ENCODE measurements around the gene RPL29. TPM values are rescaled to one million over a fixed set of nuclear protein-coding genes. Genes with fewer than 3 reads are reported as not detected.
"Not testable (repeated sequence)": the region's sequence is repeated elsewhere in the genome, so short reads cannot be mapped to it uniquely, and the experiment has no call there.

RPL29 gene
- total RNA-seq, 1 experiment from 2014 or later = 995 TPM

DNA sequence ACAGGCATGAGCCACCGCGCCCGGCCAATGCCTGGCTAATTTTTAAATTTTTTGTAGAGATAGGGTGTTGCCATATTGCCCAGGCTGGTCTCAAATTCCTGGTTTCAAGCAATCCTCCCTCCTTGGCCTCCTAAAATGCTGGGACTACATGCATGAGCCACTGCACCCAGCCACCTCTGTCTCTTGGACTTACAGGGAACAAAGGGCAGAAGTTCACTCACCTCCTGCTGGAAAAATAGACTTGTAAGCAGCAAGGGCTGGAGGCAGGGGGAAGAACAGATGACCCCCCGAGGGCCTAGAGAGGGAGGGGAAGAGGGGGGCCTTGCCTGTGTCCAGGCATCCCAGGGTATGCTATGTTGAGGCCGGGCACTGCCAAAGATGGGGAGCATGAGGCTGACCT, 38.5 kb upstream of the RPL29 start:
- no peaks in the 10 kb centered on the region for H3K36me3 ChIP-seq (ENCODE audit: control insufficient read depth, insufficient read depth, low read length)
- H3K27ac Mint-ChIP-seq (ENCODE audit: unreplicated experiment) = no peak overlapping the region
- H3K4me3 ChIP-seq (ENCODE audit: low read depth, low read length) = no peak overlapping the region
- intact Hi-C loops (cut with micrococcal nuclease; ENCODE audit: unreplicated experiment) = no loop called here
- POLR2A ChIA-PET = no interaction called here
- no TSS peak for BruUV-seq (replicated peaks)
- peaks cover 13% of the 10 kb centered on the region; the same call in 1 of the 2 replicates for H3K4me1 ChIP-seq
- no peaks in the 10 kb centered on the region for H3K27me3 ChIP-seq (replicated peaks; ENCODE audit: control insufficient read depth, insufficient read depth, low read length)
- TF ChIP-seq, protein P1, sequence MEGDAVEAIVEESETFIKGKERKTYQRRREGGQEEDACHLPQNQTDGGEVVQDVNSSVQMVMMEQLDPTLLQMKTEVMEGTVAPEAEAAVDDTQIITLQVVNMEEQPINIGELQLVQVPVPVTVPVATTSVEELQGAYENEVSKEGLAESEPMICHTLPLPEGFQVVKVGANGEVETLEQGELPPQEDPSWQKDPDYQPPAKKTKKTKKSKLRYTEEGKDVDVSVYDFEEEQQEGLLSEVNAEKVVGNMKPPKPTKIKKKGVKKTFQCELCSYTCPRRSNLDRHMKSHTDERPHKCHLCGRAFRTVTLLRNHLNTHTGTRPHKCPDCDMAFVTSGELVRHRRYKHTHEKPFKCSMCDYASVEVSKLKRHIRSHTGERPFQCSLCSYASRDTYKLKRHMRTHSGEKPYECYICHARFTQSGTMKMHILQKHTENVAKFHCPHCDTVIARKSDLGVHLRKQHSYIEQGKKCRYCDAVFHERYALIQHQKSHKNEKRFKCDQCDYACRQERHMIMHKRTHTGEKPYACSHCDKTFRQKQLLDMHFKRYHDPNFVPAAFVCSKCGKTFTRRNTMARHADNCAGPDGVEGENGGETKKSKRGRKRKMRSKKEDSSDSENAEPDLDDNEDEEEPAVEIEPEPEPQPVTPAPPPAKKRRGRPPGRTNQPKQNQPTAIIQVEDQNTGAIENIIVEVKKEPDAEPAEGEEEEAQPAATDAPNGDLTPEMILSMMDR (IDR thresholded peaks at IDR 0.05; ENCODE audit: insufficient read depth in 1 of 2, low read depth in 1 of 2, low read length in 1 of 2, severe bottlenecking in 1 of 2, unreplicated experiment in 1 of 2) = no peak
- no peak overlapping the region for H3K4me3 Mint-ChIP-seq (ENCODE audit: unreplicated experiment)
- CTCF ChIA-PET = no interaction called here
- no peaks in the 10 kb centered on the region for H3K9me3 Mint-ChIP-seq (ENCODE audit: unreplicated experiment)
- no peaks in the 10 kb centered on the region for H3K9me3 ChIP-seq
- H3K4me1 Mint-ChIP-seq (ENCODE audit: low read depth, unreplicated experiment) = no peaks in the 10 kb centered on the region
- no peaks in the 10 kb centered on the region for H3K27me3 Mint-ChIP-seq (ENCODE audit: insufficient read depth, unreplicated experiment)
- no peaks in the 10 kb centered on the region for H3K36me3 Mint-ChIP-seq (ENCODE audit: insufficient read depth, unreplicated experiment)
- no peak for DNase-seq

- H3K27me3 Mint-ChIP-seq (ENCODE audit: insufficient read depth, unreplicated experiment); DNase-seq; BruUV-seq (replicated peaks); H3K27me3 ChIP-seq (replicated peaks; ENCODE audit: control insufficient read depth, insufficient read depth, low read length); H3K36me3 ChIP-seq (ENCODE audit: control insufficient read depth, insufficient read depth, low read length); H3K4me1 Mint-ChIP-seq (ENCODE audit: low read depth, unreplicated experiment); intact Hi-C loops (cut with micrococcal nuclease; ENCODE audit: unreplicated experiment); H3K4me3 ChIP-seq (ENCODE audit: low read depth, low read length); H3K27ac Mint-ChIP-seq (ENCODE audit: unreplicated experiment); POLR2A ChIA-PET; H3K9me3 ChIP-seq; H3K4me3 Mint-ChIP-seq (ENCODE audit: unreplicated experiment); H3K36me3 Mint-ChIP-seq (ENCODE audit: insufficient read depth, unreplicated experiment); H3K9me3 Mint-ChIP-seq (ENCODE audit: unreplicated experiment): not testable (repeated sequence)
- CTCF ChIA-PET = interaction anchor here (1.7 kb wide), 1 partner anchor 32 kb away, joined by 5 read pairs; no protein-coding TSS in a partner anchor
- H3K4me1 ChIP-seq = peaks cover 13% of the 10 kb centered on the region; the same call in 1 of the 2 replicates
Measured at GRCh38 chr3:52033748-52034147, 38.1 kb upstream of the RPL29 start.

DNA sequence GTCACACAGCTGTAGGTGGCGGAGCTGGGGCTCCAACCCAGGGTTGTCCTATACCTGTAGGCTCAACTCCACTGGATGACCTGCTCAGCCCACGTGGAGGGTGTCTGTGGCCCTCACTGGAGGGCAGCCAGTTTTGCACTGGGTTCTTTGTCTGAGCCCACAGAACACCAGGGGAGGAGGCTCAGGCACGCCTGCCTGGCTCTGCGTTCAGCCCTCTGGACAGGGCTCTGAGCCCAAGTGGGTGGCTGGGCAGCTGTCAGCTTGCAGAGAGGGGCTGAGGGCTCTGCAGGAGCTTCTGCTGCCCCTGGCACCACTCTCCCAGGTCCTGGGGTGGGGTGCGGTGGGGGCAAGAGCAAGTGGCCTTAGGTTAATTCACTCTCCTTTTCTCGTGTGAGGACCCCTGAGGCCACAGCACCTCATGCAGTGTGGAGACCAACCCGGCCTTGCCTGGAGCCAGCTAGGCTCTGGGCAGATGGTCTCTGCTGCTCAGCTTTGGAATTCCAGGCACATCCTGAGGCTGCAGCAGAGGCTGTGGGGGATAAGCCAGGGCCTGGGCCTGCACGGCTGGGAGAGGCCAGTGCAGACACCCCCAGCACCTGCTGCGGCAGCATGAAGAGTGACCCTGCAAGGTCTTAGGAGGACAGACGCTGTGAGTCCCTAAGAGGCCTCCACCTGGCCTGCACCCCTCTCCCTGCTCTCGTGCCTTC, 37.2 kb upstream of the RPL29 start:
- H3K9me3 Mint-ChIP-seq (ENCODE audit: unreplicated experiment) = no peaks in the 10 kb centered on the region
- H3K4me3 ChIP-seq (ENCODE audit: low read depth, low read length) = no peak overlapping the region
- ChIA-PET CTCF (interaction anchor here (1.7 kb wide), 1 partner anchor 31 kb away, joined by 5 read pairs; no protein-coding TSS in a partner anchor), POLR2A (no interaction called here)
- no peak overlapping the region for H3K4me3 Mint-ChIP-seq (ENCODE audit: unreplicated experiment)
- intact Hi-C loops (cut with micrococcal nuclease; ENCODE audit: unreplicated experiment) = no loop called here
- TF ChIP-seq, protein P1 (IDR thresholded peaks at IDR 0.05; ENCODE audit: insufficient read depth in 1 of 2, low read depth in 1 of 2, low read length in 1 of 2, severe bottlenecking in 1 of 2, unreplicated experiment in 1 of 2) = no peak
- H3K27me3 Mint-ChIP-seq (ENCODE audit: insufficient read depth, unreplicated experiment) = no peaks in the 10 kb centered on the region
- no peaks in the 10 kb centered on the region for H3K9me3 ChIP-seq
- H3K27me3 ChIP-seq (replicated peaks; ENCODE audit: control insufficient read depth, insufficient read depth, low read length) = no peaks in the 10 kb centered on the region
- BruUV-seq (replicated peaks) = no TSS peak
- H3K36me3 ChIP-seq (ENCODE audit: control insufficient read depth, insufficient read depth, low read length) = no peaks in the 10 kb centered on the region
- H3K27ac Mint-ChIP-seq (ENCODE audit: unreplicated experiment) = no peak overlapping the region
- H3K36me3 Mint-ChIP-seq (ENCODE audit: insufficient read depth, unreplicated experiment) = no peaks in the 10 kb centered on the region
- H3K4me1 Mint-ChIP-seq (ENCODE audit: low read depth, unreplicated experiment) = no peaks in the 10 kb centered on the region
- DNase-seq = no peak
- H3K4me1 ChIP-seq = peaks cover 13% of the 10 kb centered on the region; the same call in 1 of the 2 replicates
